ENCODE data around the gene NTNG2. TPM values are rescaled to one million over a fixed set of nuclear protein-coding genes. Genes with fewer than 3 reads are reported as not detected.

Gene NTNG2
- total and polyA plus RNA-seq, 10 of the 15 experiments (the other 5 are each of a cell fraction or from before 2014, with no cell fraction given) = 0.37 to 0.79 (median 0.45) TPM; not detected in 6

DNA sequence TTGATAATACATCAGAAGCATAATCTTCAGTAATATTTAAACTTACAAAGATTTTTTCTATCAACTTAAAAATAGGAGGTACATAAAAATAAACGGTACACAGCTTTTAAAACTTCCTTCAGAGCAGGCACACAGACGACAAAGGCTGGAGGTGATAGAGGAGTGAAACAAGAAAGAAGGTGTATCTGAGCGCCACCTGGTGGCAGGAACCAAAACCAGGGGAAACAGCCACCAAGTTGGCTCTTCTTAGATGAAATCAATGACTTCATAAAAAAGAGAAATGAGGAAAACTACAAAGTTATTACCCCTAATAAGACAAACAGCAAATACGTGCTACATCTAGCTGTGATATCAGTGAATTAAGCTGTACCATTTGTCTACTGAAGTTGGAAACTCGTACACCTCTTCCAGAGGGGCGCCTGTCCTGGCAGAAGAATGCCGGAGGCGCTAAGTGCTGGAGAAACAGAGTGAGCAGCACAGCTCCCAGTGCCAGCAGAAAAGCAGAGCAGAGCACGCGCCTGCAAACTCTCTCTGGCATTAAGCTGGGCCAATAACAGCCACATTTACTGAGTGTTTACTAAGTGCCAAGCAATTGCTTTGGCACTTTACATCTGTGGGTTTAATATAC is 107.0 kb downstream of the NTNG2 start:
- Histone ChIP-seq H3K4me1 (ENCODE audit: control insufficient read depth, insufficient read depth, low read length) (no peaks in the 10 kb centered on the region), H4K20me1 (ENCODE audit: control insufficient read depth, insufficient read depth) (no peaks in the 10 kb centered on the region), H3K4me2 (ENCODE audit: control insufficient read depth, insufficient read depth) (no peak overlapping the region), H3K27ac (ENCODE audit: control insufficient read depth, insufficient read depth) (no peak overlapping the region), H3K9me3 (replicated peaks; ENCODE audit: control insufficient read depth, insufficient read depth, low read length) (peaks cover 4% of the 10 kb centered on the region), H3K9ac (ENCODE audit: control insufficient read depth, insufficient read depth, low read length) (no peak overlapping the region), H3K4me3 (no peak overlapping the region), H3K36me3 (ENCODE audit: control insufficient read depth in 2 of 2, insufficient read depth in 2 of 2, low read length in 1 of 2) (peaks cover 20 to 59% of the 10 kb centered on the region in 2 experiments), H2AFZ (ENCODE audit: control insufficient read depth, low read depth, low read length) (no peak overlapping the region), H3K27me3 (replicated peaks in 1 of 2; ENCODE audit: control insufficient read depth in 2 of 2, insufficient read depth in 2 of 2, low read length in 1 of 2) (no peaks in the 10 kb centered on the region), H3K79me2 (ENCODE audit: control insufficient read depth, insufficient read depth, low read length) (no peaks in the 10 kb centered on the region)
- ChIA-PET RAD21 (ENCODE audit: unreplicated experiment) (interaction anchor here (0.7 kb wide), 1 partner anchor 114 kb away, joined by 3 read pairs; no protein-coding TSS in a partner anchor), CTCF (interaction anchor here (0.6 to 5.5 kb wide), 27 partner anchors 9 to 709 kb away, joined by 3 to 29 read pairs (median 4); no protein-coding TSS in a partner anchor), POLR2A (no interaction called here), SMC1A (ENCODE audit: uncharacterized antibody, unreplicated experiment) (interaction anchor here (1.0 to 1.4 kb wide), 4 partner anchors 39 to 509 kb away, joined by 3 read pairs; no protein-coding TSS in a partner anchor)
- in situ Hi-C loops (cut with MboI) (no loop called here), intact Hi-C loops (cut with micrococcal nuclease; ENCODE audit: unreplicated experiment) (no loop called here)
- ATAC-seq (peak; percentile 90), FAIRE-seq (no peak), DNase-seq (ENCODE audit: low read depth, low spot score) (no peak)
- BruUV-seq (replicated peaks) = no TSS peak
- WGBS (ENCODE audit: insufficient coverage, insufficient replicate concordance, low lambda C conversion rate, missing lambda C conversion rate) = 63% methylated on average over 10 of the region's 10 CpGs
- TF ChIP-seq SMC3 (IDR thresholded peaks at IDR 0.05; ENCODE audit: borderline replicate concordance, low read length) (peak; percentile 49; the same call in 1 of the 2 replicates), POLR2AphosphoS5 (IDR thresholded peaks at IDR 0.05; ENCODE audit: low read length) (no peak), YBX1 (IDR thresholded peaks at IDR 0.05) (no peak), ZNF24 (IDR thresholded peaks at IDR 0.05) (no peak), HCFC1 (IDR thresholded peaks at IDR 0.05; ENCODE audit: low read length) (no peak), KAT2A (conservative IDR thresholded peaks at IDR 0.05; ENCODE audit: control insufficient read depth, low read depth, low read length) (no peak), KLF5 (IDR thresholded peaks at IDR 0.05; ENCODE audit: partially characterized antibody) (no peak), FOXM1 (IDR thresholded peaks at IDR 0.05; ENCODE audit: low read depth, low read length) (no peak), CBX3 (IDR thresholded peaks at IDR 0.05; ENCODE audit: borderline replicate concordance, low read depth) (no peak), EP300 (IDR thresholded peaks at IDR 0.05; ENCODE audit: borderline replicate concordance in 1 of 2, control insufficient read depth in 1 of 2, low read depth in 2 of 2, low read length in 2 of 2) (no peak), EGR1 (IDR thresholded peaks at IDR 0.05; ENCODE audit: borderline replicate concordance in 1 of 2, low read depth in 2 of 2, low read length in 2 of 2) (no peak), MEF2B (IDR thresholded peaks at IDR 0.05; ENCODE audit: partially characterized antibody, poor library complexity, severe bottlenecking) (no peak), ZZZ3 (IDR thresholded peaks at IDR 0.05; ENCODE audit: control insufficient read depth, insufficient read length, low read depth) (no peak), NR2C1 (IDR thresholded peaks at IDR 0.05) (no peak), SIN3A (IDR thresholded peaks at IDR 0.05; ENCODE audit: low read depth, low read length) (no peak), MTA2 (IDR thresholded peaks at IDR 0.05; ENCODE audit: low read depth) (no peak), SPI1 (IDR thresholded peaks at IDR 0.05; ENCODE audit: borderline replicate concordance, insufficient read depth, low read depth, low read length) (no peak)
- TF ChIP-seq, protein P1, sequence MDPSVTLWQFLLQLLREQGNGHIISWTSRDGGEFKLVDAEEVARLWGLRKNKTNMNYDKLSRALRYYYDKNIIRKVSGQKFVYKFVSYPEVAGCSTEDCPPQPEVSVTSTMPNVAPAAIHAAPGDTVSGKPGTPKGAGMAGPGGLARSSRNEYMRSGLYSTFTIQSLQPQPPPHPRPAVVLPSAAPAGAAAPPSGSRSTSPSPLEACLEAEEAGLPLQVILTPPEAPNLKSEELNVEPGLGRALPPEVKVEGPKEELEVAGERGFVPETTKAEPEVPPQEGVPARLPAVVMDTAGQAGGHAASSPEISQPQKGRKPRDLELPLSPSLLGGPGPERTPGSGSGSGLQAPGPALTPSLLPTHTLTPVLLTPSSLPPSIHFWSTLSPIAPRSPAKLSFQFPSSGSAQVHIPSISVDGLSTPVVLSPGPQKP (IDR thresholded peaks at IDR 0.05; ENCODE audit: low read depth, low read length) = no peak
- TF ChIP-seq, protein P2, sequence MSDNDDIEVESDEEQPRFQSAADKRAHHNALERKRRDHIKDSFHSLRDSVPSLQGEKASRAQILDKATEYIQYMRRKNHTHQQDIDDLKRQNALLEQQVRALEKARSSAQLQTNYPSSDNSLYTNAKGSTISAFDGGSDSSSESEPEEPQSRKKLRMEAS (IDR thresholded peaks at IDR 0.05; ENCODE audit: low read depth, low read length) = no peak
- TF ChIP-seq, protein P3, sequence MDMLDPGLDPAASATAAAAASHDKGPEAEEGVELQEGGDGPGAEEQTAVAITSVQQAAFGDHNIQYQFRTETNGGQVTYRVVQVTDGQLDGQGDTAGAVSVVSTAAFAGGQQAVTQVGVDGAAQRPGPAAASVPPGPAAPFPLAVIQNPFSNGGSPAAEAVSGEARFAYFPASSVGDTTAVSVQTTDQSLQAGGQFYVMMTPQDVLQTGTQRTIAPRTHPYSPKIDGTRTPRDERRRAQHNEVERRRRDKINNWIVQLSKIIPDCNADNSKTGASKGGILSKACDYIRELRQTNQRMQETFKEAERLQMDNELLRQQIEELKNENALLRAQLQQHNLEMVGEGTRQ (IDR thresholded peaks at IDR 0.05; ENCODE audit: borderline replicate concordance, low read depth, low read length) = no peak
- TF ChIP-seq, protein P4, sequence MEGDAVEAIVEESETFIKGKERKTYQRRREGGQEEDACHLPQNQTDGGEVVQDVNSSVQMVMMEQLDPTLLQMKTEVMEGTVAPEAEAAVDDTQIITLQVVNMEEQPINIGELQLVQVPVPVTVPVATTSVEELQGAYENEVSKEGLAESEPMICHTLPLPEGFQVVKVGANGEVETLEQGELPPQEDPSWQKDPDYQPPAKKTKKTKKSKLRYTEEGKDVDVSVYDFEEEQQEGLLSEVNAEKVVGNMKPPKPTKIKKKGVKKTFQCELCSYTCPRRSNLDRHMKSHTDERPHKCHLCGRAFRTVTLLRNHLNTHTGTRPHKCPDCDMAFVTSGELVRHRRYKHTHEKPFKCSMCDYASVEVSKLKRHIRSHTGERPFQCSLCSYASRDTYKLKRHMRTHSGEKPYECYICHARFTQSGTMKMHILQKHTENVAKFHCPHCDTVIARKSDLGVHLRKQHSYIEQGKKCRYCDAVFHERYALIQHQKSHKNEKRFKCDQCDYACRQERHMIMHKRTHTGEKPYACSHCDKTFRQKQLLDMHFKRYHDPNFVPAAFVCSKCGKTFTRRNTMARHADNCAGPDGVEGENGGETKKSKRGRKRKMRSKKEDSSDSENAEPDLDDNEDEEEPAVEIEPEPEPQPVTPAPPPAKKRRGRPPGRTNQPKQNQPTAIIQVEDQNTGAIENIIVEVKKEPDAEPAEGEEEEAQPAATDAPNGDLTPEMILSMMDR (IDR thresholded peaks at IDR 0.05 in 2 of 3, conservative IDR thresholded peaks at IDR 0.05 in 1 of 3; ENCODE audit: control insufficient read depth in 2 of 3, extremely low read depth in 1 of 3, insufficient read depth in 1 of 3, low read depth in 3 of 3, low read length in 3 of 3) = peak; percentile 74 to 89 (median 81)
